ENCODE results near the gene GSC. TPM values are rescaled to one million over a fixed set of nuclear protein-coding genes. Genes with fewer than 3 reads are reported as not detected.

The GSC gene
- total and polyA plus RNA-seq, 5 experiments from 2014 or later: not detected

- ATAC-seq (no peak), DNase-seq (no peak)
- no peaks in the 10 kb centered on the region for H3K36me3 Mint-ChIP-seq
- H3K9me3 Mint-ChIP-seq: no peaks in the 10 kb centered on the region
- peaks cover 0 to 6% (median 0%) of the 10 kb centered on the region in 4 donors for H3K4me1 Mint-ChIP-seq
- peaks cover 15 to 53% (median 31%) of the 10 kb centered on the region in 5 donors for H3K27me3 Mint-ChIP-seq
- H3K27ac Mint-ChIP-seq: no peak overlapping the region
- no peak overlapping the region for H3K4me3 Mint-ChIP-seq
- POLR2A ChIA-PET: no interaction called here
These were observed 10.9 kb upstream of the GSC start for GRCh38 chr14:94780536-94781399.

GRCh38 chr14:94779713-94780112, 9.8 kb upstream of the GSC start:
- ATAC-seq: no peak
- Mint-ChIP-seq H3K4me1 (peaks cover 0 to 11% (median 3%) of the 10 kb centered on the region in 4 donors), H3K4me3 (no peak overlapping the region), H3K27me3 (peaks cover 24 to 63% (median 40%) of the 10 kb centered on the region in 5 donors), H3K9me3 (no peaks in the 10 kb centered on the region), H3K27ac (peak overlapping the region in 1 of 10 donors; percentile 14), H3K36me3 (no peaks in the 10 kb centered on the region)
- no peak for DNase-seq
- POLR2A ChIA-PET: no interaction called here

- ATAC-seq (no peak), DNase-seq (no peak)
- Mint-ChIP-seq H3K36me3 (peaks cover 0 to 2% (median 0%) of the 10 kb centered on the region in 3 donors), H3K9me3 (no peaks in the 10 kb centered on the region), H3K4me1 (peaks cover 3 to 12% (median 4%) of the 10 kb centered on the region in 4 donors), H3K4me3 (no peak overlapping the region), H3K27ac (no peak overlapping the region), H3K27me3 (peaks cover 49 to 86% (median 66%) of the 10 kb centered on the region in 5 donors)
- POLR2A ChIA-PET: no interaction called here
These were observed 5.9 kb upstream of the GSC start for GRCh38 chr14:94775871-94776210.

DNA sequence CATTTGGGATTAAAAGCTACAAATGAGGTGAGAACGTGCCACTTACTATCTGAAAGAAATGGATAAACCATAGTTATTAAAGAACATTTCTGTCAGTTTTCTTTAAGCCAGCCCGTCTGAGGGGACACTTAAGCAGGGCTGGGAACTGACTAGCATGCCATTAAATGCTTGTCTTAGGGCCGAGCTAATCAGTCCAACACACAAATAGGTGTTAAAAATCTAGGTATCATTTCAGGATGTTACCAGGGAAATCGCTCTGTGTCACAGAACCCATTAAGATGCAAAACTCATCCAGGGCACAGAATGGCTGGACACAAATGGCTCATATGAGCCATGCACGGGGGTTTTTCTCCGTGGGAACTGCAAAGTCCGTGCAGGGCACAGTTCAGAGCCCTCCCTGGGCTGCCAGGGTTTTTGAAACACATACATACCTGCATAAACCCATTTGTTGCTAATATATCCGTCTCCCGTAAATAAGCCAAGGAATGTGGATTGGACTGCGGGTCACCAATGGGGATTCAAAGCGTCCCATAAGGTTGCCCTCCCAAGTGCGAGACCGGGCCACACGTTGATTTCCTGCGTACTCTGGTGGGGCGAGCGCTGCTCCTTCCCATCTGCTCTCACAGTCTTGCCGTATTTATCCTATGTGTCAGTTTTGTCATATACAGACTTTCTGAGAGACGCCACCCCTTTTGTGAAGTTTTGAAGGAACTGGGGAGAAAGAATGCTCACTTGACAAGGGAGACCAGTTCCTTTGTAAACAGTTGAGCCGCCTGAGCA, 5.4 kb upstream of the GSC start:
- H3K27me3 Mint-ChIP-seq: peaks cover 49 to 92% (median 70%) of the 10 kb centered on the region in 5 donors
- peaks cover 3 to 17% (median 8%) of the 10 kb centered on the region in 4 donors for H3K4me1 Mint-ChIP-seq
- no peak for ATAC-seq
- H3K27ac Mint-ChIP-seq: no peak overlapping the region
- no peak overlapping the region for H3K4me3 Mint-ChIP-seq
- H3K9me3 Mint-ChIP-seq: no peaks in the 10 kb centered on the region
- POLR2A ChIA-PET: no interaction called here
- peaks cover 0 to 2% (median 0%) of the 10 kb centered on the region in 3 donors for H3K36me3 Mint-ChIP-seq
- no peak for DNase-seq

DNA sequence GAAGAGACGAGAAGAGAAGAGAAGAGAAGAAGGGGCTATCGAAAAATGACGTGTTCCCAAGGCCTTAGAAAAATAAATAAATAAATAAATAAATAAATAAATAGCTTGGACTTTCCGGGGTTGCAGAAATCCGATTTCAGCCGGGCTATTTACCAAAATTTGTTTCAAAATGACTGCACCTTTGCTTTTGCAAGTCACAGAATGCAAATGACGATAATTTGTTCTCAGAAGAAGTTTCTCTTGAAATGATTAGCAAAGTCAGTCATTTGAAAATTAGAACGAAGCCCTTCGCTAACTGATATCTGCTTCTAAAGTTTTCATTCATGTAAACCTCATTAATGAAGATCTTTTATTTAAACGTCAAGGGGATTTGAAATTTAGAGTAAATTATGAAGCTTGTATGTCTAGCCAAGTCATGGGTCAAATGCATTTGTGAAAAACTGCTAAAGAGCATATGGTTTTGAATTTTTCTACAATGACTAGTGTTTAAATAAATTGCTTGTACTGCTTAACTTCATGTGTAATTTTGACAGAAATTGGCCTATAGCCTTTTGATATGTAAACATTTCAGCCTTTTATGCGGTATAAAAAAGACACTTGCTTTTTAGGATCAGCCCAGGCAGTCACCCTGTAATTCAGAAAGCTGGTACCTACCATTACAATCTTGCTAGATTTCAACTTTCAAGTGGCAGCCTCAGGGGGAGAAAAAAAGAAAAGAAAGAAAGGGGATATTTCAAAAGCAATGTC, 4.6 kb upstream of the GSC start:
- H3K4me3 Mint-ChIP-seq: no peak overlapping the region
- DNase-seq: no peak
- peaks cover 3 to 17% (median 9%) of the 10 kb centered on the region in 4 donors for H3K4me1 Mint-ChIP-seq
- POLR2A ChIA-PET: no interaction called here
- no peak for ATAC-seq
- H3K27me3 Mint-ChIP-seq: peaks cover 46 to 90% (median 70%) of the 10 kb centered on the region in 5 donors
- no peaks in the 10 kb centered on the region for H3K9me3 Mint-ChIP-seq
- no peak overlapping the region for H3K27ac Mint-ChIP-seq
- peaks cover 0 to 2% (median 0%) of the 10 kb centered on the region in 3 donors for H3K36me3 Mint-ChIP-seq

DNA sequence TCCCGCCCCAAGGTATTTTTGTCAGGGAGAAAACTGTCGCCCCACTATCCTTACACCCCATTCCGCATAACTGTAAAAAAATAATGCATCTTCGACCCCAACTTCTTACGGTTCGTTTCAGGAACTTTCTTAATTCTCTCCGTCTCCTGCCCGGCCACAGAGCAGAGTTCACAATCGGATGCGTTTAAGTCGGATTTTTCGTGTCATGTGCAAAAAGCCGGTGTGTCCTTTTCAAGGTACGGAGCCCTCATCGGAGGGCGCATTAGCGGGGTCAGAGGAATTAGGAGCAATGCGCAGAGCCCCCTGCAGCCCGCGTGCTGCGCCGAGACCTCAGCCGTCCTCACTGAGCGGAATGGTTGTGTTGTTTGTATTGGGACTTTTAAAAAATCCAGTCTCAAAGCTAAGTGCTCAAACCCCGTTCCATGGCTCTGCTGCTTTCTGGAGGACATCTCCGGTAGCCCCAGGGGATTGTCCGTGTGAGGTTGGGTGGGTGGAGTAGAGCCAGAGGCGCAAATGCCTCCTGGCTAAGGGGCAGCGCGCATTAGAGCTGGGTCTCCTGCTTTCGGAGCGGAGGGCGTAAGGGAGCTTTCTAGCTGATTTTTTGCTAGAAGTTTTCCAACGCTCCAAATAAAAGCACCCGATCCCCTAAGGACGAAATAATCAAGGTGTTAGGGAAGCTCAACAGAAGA, 3.9 kb upstream of the GSC start:
- H3K4me3 Mint-ChIP-seq: no peak overlapping the region
- H3K9me3 Mint-ChIP-seq: no peaks in the 10 kb centered on the region
- DNase-seq (no peak), ATAC-seq (no peak)
- H3K27me3 Mint-ChIP-seq: peaks cover 41 to 90% (median 69%) of the 10 kb centered on the region in 5 donors
- peaks cover 6 to 23% (median 13%) of the 10 kb centered on the region in 4 donors for H3K4me1 Mint-ChIP-seq
- POLR2A ChIA-PET: no interaction called here
- peaks cover 0 to 2% (median 0%) of the 10 kb centered on the region in 3 donors for H3K36me3 Mint-ChIP-seq
- no peak overlapping the region for H3K27ac Mint-ChIP-seq

GRCh38 chr14:94773061-94773648, 3.2 kb upstream of the GSC start:
- no peak for ATAC-seq
- Mint-ChIP-seq H3K9me3 (no peaks in the 10 kb centered on the region), H3K4me1 (peaks cover 6 to 29% (median 17%) of the 10 kb centered on the region in 4 donors), H3K36me3 (peaks cover 0 to 2% (median 2%) of the 10 kb centered on the region in 3 donors), H3K27me3 (peaks cover 44 to 90% (median 72%) of the 10 kb centered on the region in 5 donors), H3K27ac (no peak overlapping the region), H3K4me3 (no peak overlapping the region)
- no peak for DNase-seq
- POLR2A ChIA-PET: no interaction called here

GRCh38 chr14:94772548-94772947, 2.6 kb upstream of the GSC start:
- no peak for DNase-seq
- peaks cover 0 to 2% (median 2%) of the 10 kb centered on the region in 3 donors for H3K36me3 Mint-ChIP-seq
- peaks cover 8 to 30% (median 20%) of the 10 kb centered on the region in 4 donors for H3K4me1 Mint-ChIP-seq
- no peaks in the 10 kb centered on the region for H3K9me3 Mint-ChIP-seq
- H3K27ac Mint-ChIP-seq: no peak overlapping the region
- H3K27me3 Mint-ChIP-seq: peaks cover 46 to 95% (median 70%) of the 10 kb centered on the region in 5 donors
- no peak for ATAC-seq
- no peak overlapping the region for H3K4me3 Mint-ChIP-seq
- POLR2A ChIA-PET: no interaction called here

DNA sequence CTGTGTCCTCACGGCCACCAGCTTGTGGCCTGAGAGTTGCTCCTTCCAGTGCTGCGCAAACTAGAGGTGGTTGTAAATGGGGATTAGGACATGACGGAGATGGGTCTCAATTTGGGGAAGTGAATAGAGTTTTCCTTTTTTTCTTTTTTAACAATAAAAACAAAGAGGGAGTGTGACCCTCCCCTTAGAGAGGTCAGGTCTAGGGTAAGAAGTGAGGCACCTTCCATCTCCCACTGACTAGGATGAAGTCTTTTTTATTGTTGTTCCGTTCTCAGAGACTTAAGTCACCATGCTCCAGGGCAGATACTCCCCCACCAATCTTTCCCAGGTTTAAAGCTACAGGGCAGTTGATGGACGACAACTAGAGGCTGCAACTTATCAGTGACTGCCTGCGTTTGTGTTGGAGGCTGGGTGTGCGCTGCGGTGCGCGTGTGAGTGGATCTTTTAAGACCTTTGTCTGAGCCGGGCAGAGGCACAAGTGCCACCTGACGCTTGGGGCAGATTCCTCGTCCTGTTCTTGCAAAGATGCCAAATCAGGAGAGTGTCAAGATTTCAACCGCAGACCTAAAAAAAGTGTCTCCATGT, 2.1 kb upstream of the GSC start:
- Mint-ChIP-seq H3K4me1 (peaks cover 8 to 30% (median 20%) of the 10 kb centered on the region in 4 donors), H3K27me3 (peaks cover 43 to 95% (median 68%) of the 10 kb centered on the region in 5 donors), H3K36me3 (peaks cover 0 to 2% (median 2%) of the 10 kb centered on the region in 3 donors), H3K27ac (peak overlapping the region in 1 of 10 donors; percentile 4), H3K4me3 (peak overlapping the region in 3 of 10 donors; percentile 18 to 22 (median 18)), H3K9me3 (no peaks in the 10 kb centered on the region)
- POLR2A ChIA-PET: no interaction called here
- DNase-seq (no peak), ATAC-seq (no peak)

GRCh38 chr14:94771158-94771905, 1.4 kb upstream of the GSC start:
- Mint-ChIP-seq H3K4me3 (peak overlapping the region in 4 of 10 donors; percentile 5 to 67 (median 18)), H3K27me3 (peaks cover 44 to 95% (median 70%) of the 10 kb centered on the region in 5 donors), H3K4me1 (peaks cover 8 to 30% (median 20%) of the 10 kb centered on the region in 4 donors), H3K36me3 (peaks cover 0 to 2% (median 2%) of the 10 kb centered on the region in 3 donors), H3K9me3 (no peaks in the 10 kb centered on the region), H3K27ac (no peak overlapping the region)
- POLR2A ChIA-PET: no interaction called here
- DNase-seq: no peak
- ATAC-seq: no peak

- Mint-ChIP-seq H3K27ac (no peak overlapping the region), H3K4me1 (peaks cover 8 to 24% (median 20%) of the 10 kb centered on the region in 4 donors)
These were observed 873 bp upstream of the GSC start for GRCh38 chr14:94770815-94771157.

More at GRCh38 chr14:94770815-94771157, 873 bp upstream of the GSC start:
- Mint-ChIP-seq H3K4me3 (peak overlapping the region in 7 of 10 donors; percentile 45 to 75 (median 66)), H3K9me3 (no peaks in the 10 kb centered on the region), H3K36me3 (peaks cover 0 to 2% (median 2%) of the 10 kb centered on the region in 3 donors), H3K27me3 (peaks cover 43 to 93% (median 70%) of the 10 kb centered on the region in 5 donors)
- ATAC-seq: no peak
- POLR2A ChIA-PET: no interaction called here
- DNase-seq: no peak
